Measurements from ENCODE around the gene ANKRD24. TPM values are rescaled to one million over a fixed set of nuclear protein-coding genes. Genes with fewer than 3 reads are reported as not detected.
A peak's percentile ranks its signal among the peaks of the same experiment; 100 is the strongest.

ANKRD24 gene
- total and polyA plus RNA-seq, 2 experiments from 2014 or later, result 1.5 to 3.4 TPM

DNA sequence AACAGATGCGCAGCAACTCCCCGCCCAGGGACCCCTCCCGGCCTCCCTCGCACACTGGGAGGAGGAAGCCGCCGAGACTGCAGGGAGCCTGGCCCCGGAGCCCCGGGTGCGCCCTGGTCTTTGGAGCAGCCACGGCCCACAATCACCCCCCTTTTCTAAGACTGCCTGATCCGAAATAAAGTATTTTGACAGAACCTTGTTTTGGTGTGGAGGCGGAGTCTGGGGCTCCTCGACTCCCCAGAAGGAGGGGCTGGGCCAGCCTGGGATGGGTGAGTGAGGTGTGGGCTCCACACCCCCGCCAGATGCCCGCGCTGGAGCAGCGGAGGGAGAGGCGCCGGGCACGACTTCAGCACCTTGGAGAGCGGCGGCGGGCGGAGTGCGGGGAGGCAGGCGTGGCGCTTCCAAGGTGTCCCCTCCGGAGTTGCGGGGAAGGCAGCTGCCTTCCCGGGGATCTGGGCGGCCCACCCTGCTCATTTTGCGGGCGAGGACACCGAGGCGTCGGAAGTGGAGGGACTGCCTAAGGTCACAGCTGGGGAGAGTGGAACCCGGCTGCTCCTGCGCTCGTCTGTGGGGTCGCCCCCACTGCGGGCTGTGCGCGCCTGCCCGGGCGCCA is 9.5 kb upstream of the ANKRD24 start:
- Histone ChIP-seq H3K79me2 (no peaks in the 10 kb centered on the region), H3K4me1 (ENCODE audit: insufficient read depth) (no peaks in the 10 kb centered on the region), H3K4me3 (no peak overlapping the region), H3K9me3 (ENCODE audit: low read depth) (no peaks in the 10 kb centered on the region), H2AFZ (no peak overlapping the region), H3K4me2 (peak overlapping the region; percentile 69), H3K9me2 (replicated peaks; ENCODE audit: insufficient read depth) (no peaks in the 10 kb centered on the region), H3K36me3 (replicated peaks; ENCODE audit: insufficient read depth, low read depth) (no peaks in the 10 kb centered on the region), H3K27me3 (no peaks in the 10 kb centered on the region), H4K20me1 (ENCODE audit: insufficient read depth, poor library complexity, severe bottlenecking) (no peaks in the 10 kb centered on the region), H3K27ac (peak overlapping the region; percentile 94)
- WGBS (ENCODE audit: low lambda C conversion rate, missing lambda C conversion rate), result 15% methylated on average over 44 of the region's 45 CpGs
- TF ChIP-seq EZH2 (IDR thresholded peaks at IDR 0.05; ENCODE audit: borderline replicate concordance) (no peak), EZH2phosphoT487 (IDR thresholded peaks at IDR 0.05; ENCODE audit: low read depth, severe bottlenecking, unreplicated experiment) (no peak)
- TF ChIP-seq, protein P1, sequence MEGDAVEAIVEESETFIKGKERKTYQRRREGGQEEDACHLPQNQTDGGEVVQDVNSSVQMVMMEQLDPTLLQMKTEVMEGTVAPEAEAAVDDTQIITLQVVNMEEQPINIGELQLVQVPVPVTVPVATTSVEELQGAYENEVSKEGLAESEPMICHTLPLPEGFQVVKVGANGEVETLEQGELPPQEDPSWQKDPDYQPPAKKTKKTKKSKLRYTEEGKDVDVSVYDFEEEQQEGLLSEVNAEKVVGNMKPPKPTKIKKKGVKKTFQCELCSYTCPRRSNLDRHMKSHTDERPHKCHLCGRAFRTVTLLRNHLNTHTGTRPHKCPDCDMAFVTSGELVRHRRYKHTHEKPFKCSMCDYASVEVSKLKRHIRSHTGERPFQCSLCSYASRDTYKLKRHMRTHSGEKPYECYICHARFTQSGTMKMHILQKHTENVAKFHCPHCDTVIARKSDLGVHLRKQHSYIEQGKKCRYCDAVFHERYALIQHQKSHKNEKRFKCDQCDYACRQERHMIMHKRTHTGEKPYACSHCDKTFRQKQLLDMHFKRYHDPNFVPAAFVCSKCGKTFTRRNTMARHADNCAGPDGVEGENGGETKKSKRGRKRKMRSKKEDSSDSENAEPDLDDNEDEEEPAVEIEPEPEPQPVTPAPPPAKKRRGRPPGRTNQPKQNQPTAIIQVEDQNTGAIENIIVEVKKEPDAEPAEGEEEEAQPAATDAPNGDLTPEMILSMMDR (IDR thresholded peaks at IDR 0.05; ENCODE audit: poor library complexity), result no peak
- peak; percentile 88 for DNase-seq (ENCODE audit: low spot score)

DNA sequence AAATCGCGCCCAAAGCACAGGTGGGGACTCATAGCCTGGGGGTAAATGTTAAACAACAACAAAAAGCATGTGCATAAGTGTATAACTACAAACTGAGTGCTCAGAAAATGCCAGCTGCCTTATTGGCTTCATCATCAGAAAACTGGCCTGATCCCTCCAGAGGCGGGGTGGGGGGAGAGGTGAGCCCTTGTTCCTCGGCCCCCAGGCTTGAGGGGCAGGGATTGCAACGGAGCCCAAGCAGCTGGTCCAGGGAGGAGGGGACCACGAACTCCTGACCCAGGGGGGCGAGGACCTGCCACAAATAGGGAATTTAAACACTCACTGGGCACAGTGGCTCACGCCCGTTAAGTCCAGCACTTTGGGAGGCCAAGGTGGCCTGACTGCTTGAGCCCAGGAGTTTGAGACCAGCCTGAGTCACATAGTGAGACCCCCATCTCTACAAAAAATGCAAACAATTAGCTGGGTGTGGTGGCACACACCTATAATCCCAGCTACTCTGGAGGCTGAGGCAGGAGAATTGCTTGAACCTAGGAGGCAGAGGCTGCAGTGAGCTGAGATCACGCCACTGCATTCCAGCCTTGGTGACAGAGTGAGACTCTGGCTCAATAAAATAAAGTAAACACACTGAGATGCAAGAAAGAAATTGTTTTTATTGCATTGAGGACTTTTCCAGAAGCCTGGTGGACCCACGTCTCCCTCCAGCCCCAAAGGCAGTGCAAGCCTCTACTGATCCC is 8.8 kb upstream of the ANKRD24 start:
- WGBS (ENCODE audit: low lambda C conversion rate, missing lambda C conversion rate), result 49% methylated on average over 11 of the region's 11 CpGs
- Histone ChIP-seq H3K9me2 (replicated peaks; ENCODE audit: insufficient read depth) (no peaks in the 10 kb centered on the region), H3K4me3 (no peak overlapping the region), H3K27ac (peak overlapping the region; percentile 94), H3K4me1 (ENCODE audit: insufficient read depth) (no peaks in the 10 kb centered on the region), H3K4me2 (peak overlapping the region; percentile 69), H3K36me3 (replicated peaks; ENCODE audit: insufficient read depth, low read depth) (no peaks in the 10 kb centered on the region), H3K79me2 (no peaks in the 10 kb centered on the region), H4K20me1 (ENCODE audit: insufficient read depth, poor library complexity, severe bottlenecking) (no peaks in the 10 kb centered on the region), H2AFZ (no peak overlapping the region), H3K27me3 (no peaks in the 10 kb centered on the region), H3K9me3 (ENCODE audit: low read depth) (no peaks in the 10 kb centered on the region)
- no peak for DNase-seq (ENCODE audit: low spot score)
- TF ChIP-seq, protein P1 (IDR thresholded peaks at IDR 0.05; ENCODE audit: poor library complexity), result no peak
- no peak for TF ChIP-seq EZH2phosphoT487 (IDR thresholded peaks at IDR 0.05; ENCODE audit: low read depth, severe bottlenecking, unreplicated experiment)
- no peak for TF ChIP-seq EZH2 (IDR thresholded peaks at IDR 0.05; ENCODE audit: borderline replicate concordance)

DNA sequence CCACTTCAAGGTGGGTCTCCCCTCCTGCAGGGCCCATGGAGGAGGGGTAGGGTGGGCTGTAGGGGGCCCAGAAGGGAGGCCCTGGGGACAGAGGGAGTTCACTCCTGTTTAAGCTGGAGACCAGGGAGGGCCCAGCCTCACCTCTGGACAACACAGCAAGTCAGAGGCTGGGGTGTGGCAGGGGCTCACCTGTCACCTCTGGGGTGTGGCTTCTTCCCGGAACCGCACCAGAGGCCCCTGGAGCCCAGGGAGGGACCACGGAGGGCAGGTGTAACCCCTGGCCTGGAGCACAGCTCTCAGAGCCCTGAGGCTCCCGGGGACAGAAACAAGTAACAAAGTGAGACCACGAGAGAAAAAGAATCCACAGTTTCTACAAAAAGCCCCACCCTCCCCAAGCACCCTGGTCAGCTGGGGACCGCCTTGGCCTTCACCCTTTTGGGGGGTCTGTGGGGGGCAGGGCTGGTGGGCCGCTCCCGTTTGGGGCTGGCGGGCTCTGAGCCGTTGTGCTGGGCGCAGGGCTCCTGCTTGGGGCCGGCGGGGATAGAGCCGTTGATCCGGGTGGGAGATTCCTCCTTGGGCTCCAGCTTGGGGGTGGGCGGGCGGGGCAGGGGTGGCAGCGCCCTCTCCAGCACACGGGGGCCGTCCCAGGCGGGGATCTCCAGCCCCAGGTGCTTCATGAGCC is 8.1 kb upstream of the ANKRD24 start:
- Histone ChIP-seq H3K9me2 (replicated peaks; ENCODE audit: insufficient read depth) (no peaks in the 10 kb centered on the region), H3K9me3 (ENCODE audit: low read depth) (no peaks in the 10 kb centered on the region), H3K79me2 (no peaks in the 10 kb centered on the region), H3K4me1 (ENCODE audit: insufficient read depth) (no peaks in the 10 kb centered on the region), H3K4me2 (peak overlapping the region; percentile 56), H3K27me3 (no peaks in the 10 kb centered on the region), H3K27ac (peak overlapping the region; percentile 94), H4K20me1 (ENCODE audit: insufficient read depth, poor library complexity, severe bottlenecking) (no peaks in the 10 kb centered on the region), H3K36me3 (replicated peaks; ENCODE audit: insufficient read depth, low read depth) (no peaks in the 10 kb centered on the region), H3K4me3 (no peak overlapping the region), H2AFZ (no peak overlapping the region)
- 71% methylated on average over 5 of the region's 21 CpGs for WGBS (ENCODE audit: low lambda C conversion rate, missing lambda C conversion rate)
- peak; percentile 58 for DNase-seq (ENCODE audit: low spot score)
- no peak for TF ChIP-seq EZH2phosphoT487 (IDR thresholded peaks at IDR 0.05; ENCODE audit: low read depth, severe bottlenecking, unreplicated experiment)
- no peak for TF ChIP-seq EZH2 (IDR thresholded peaks at IDR 0.05; ENCODE audit: borderline replicate concordance)
- TF ChIP-seq, protein P1 (IDR thresholded peaks at IDR 0.05; ENCODE audit: poor library complexity), result no peak

Data from hepatocyte (in vitro differentiated cells).